ENCODE data around the gene PPP6R3. TPM values are rescaled to one million over a fixed set of nuclear protein-coding genes. Genes with fewer than 3 reads are reported as not detected.
"Not testable (repeated sequence)": the region's sequence is repeated elsewhere in the genome, so short reads cannot be mapped to it uniquely, and the experiment has no call there.

The PPP6R3 gene
- total RNA-seq, 5 donors from 2014 or later (not counting 1 experiment from before 2014, with no cell fraction given), result 106 to 147 (median 118) TPM

DNA sequence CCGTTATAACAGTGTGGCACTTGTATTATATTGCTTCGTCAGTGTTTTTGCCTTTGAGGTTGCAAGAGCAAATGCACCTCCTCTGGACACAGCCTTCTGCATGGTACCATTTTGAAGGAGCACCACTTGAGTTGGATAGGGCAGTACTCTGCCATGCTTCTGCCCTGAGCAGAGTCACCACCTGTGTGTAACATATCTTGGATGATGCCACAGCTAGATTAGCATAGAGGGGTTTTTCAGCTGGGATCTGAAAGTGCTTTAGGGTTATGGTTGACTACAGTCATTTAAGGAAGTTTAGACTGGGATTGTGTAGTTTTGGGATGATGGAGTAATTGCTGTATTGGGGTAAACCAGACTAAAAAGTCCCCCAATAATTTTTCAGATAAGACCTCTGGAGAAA is 78.8 kb downstream of the PPP6R3 start:
- Mint-ChIP-seq H3K36me3 (peaks cover 63% of the 10 kb centered on the region), H3K4me3 (no peak overlapping the region), H3K27ac (peak overlapping the region; percentile 58 to 60), H3K9me3 (no peaks in the 10 kb centered on the region), H3K27me3 (no peaks in the 10 kb centered on the region), H3K4me1 (peaks cover 71 to 85% (median 79%) of the 10 kb centered on the region in 3 donors)
- H3K36me3 ChIP-seq (ENCODE audit: control insufficient read depth in 2 of 2, extremely low read depth in 1 of 2, insufficient read depth in 1 of 2, low read length in 1 of 2), result peaks cover 3 to 56% of the 10 kb centered on the region in 2 donors
- H3K27ac ChIP-seq (ENCODE audit: low read length), result no peak overlapping the region
- no peak for DNase-seq
- CTCF ChIA-PET, result no interaction called here
- H3K4me1 ChIP-seq (ENCODE audit: control insufficient read depth in 1 of 2, extremely low read depth in 1 of 2, insufficient read depth in 2 of 2, low read length in 2 of 2), result peaks cover 0 to 42% of the 10 kb centered on the region in 2 experiments
- no peak overlapping the region for H3K4me3 ChIP-seq (ENCODE audit: control insufficient read depth in 1 of 2, extremely low read depth in 1 of 2, low read length in 1 of 2)
- no peaks in the 10 kb centered on the region for H3K9me3 ChIP-seq
- H3K27me3 ChIP-seq (replicated peaks in 1 of 2; ENCODE audit: control insufficient read depth in 2 of 2, extremely low read depth in 1 of 2, insufficient read depth in 2 of 2, low read length in 1 of 2), result no peaks in the 10 kb centered on the region
- ATAC-seq (replicated peaks in 1 of 4), result no peak
- 92% methylated on average over 2 of the region's 2 CpGs for WGBS (ENCODE audit: insufficient coverage)
- POLR2A ChIA-PET, result no interaction called here

DNA sequence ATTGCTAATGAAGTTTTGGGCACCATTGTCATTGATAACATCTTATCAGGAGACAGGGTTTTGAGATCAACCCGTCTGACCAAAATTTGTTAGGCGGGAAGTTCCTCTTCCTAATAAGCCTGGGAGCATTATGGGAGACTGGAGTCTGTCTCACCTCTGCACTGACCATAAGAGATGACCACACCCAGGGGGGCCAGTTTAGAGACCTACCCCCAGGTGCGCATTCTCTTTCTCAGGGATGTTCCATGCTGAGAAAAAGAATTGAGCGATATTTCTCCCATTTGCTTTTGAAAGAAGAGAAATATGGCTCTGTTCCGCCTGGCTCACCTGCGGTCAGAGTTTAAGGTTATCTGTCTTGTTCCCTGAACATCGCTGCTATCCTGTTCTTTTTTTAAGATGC is 80.0 kb downstream of the PPP6R3 start:
- WGBS (ENCODE audit: insufficient coverage), result 100% methylated on average over 2 of the region's 7 CpGs

DNA sequence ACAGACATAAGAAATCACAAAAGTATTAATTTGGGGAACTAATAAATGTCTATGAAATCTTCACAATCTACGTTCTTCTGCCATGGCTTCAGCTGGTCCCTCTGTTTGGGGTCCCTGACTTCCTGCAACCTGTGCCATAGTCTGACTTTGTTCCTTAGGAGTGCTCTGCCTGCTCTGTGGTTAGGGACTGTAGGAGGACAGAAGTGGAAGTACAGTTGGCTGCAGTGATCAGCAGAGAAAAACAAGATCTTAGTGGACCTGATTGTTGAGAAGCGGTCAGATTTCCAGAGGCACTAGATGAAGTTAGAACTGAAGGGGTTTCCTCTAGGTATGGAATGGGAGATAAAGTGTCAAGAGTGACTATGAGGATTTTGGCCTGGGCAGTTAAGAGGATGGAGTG is 80.6 kb downstream of the PPP6R3 start:
- H3K27me3 ChIP-seq (replicated peaks in 1 of 2; ENCODE audit: control insufficient read depth in 2 of 2, extremely low read depth in 1 of 2, insufficient read depth in 2 of 2, low read length in 1 of 2), result no peaks in the 10 kb centered on the region
- H3K4me3 Mint-ChIP-seq, result no peak overlapping the region
- ChIA-PET POLR2A (no interaction called here), CTCF (no interaction called here)
- no peaks in the 10 kb centered on the region for H3K9me3 ChIP-seq
- 100% methylated on average over 1 of the region's 2 CpGs for WGBS (ENCODE audit: insufficient coverage)
- H3K27me3 Mint-ChIP-seq, result no peaks in the 10 kb centered on the region
- H3K36me3 ChIP-seq (ENCODE audit: control insufficient read depth in 2 of 2, extremely low read depth in 1 of 2, insufficient read depth in 1 of 2, low read length in 1 of 2), result peaks cover 3 to 67% of the 10 kb centered on the region in 2 donors
- H3K27ac Mint-ChIP-seq, result peak overlapping the region; percentile 48 to 75
- H3K4me1 ChIP-seq (ENCODE audit: control insufficient read depth in 1 of 2, extremely low read depth in 1 of 2, insufficient read depth in 2 of 2, low read length in 2 of 2), result peaks cover 0 to 34% of the 10 kb centered on the region in 2 experiments
- DNase-seq (no peak), ATAC-seq (replicated peaks in 1 of 4) (no peak)
- H3K27ac ChIP-seq (ENCODE audit: low read length), result no peak overlapping the region
- H3K4me1 Mint-ChIP-seq, result peaks cover 73 to 84% (median 79%) of the 10 kb centered on the region in 3 donors
- H3K4me3 ChIP-seq (ENCODE audit: control insufficient read depth in 1 of 2, extremely low read depth in 1 of 2, low read length in 1 of 2), result no peak overlapping the region
- peaks cover 67% of the 10 kb centered on the region for H3K36me3 Mint-ChIP-seq
- no peaks in the 10 kb centered on the region for H3K9me3 Mint-ChIP-seq

More for the DNA sequence above, 80.0 kb downstream of the PPP6R3 start:
- H3K27ac ChIP-seq (ENCODE audit: low read length); H3K27me3 Mint-ChIP-seq; H3K27ac Mint-ChIP-seq; H3K9me3 Mint-ChIP-seq; POLR2A ChIA-PET; H3K9me3 ChIP-seq; H3K4me3 Mint-ChIP-seq; DNase-seq; H3K27me3 ChIP-seq (replicated peaks in 1 of 2; ENCODE audit: control insufficient read depth in 2 of 2, extremely low read depth in 1 of 2, insufficient read depth in 2 of 2, low read length in 1 of 2); CTCF ChIA-PET; H3K4me3 ChIP-seq (ENCODE audit: control insufficient read depth in 1 of 2, extremely low read depth in 1 of 2, low read length in 1 of 2); ATAC-seq (replicated peaks in 1 of 4): not testable (repeated sequence)
- Mint-ChIP-seq H3K4me1 (peaks cover 74 to 83% (median 78%) of the 10 kb centered on the region in 3 donors), H3K36me3 (peaks cover 66% of the 10 kb centered on the region)
- H3K36me3 ChIP-seq (ENCODE audit: control insufficient read depth in 2 of 2, extremely low read depth in 1 of 2, insufficient read depth in 1 of 2, low read length in 1 of 2), result peaks cover 3 to 61% of the 10 kb centered on the region in 2 donors
- peaks cover 0 to 37% of the 10 kb centered on the region in 2 experiments for H3K4me1 ChIP-seq (ENCODE audit: control insufficient read depth in 1 of 2, extremely low read depth in 1 of 2, insufficient read depth in 2 of 2, low read length in 2 of 2)

DNA sequence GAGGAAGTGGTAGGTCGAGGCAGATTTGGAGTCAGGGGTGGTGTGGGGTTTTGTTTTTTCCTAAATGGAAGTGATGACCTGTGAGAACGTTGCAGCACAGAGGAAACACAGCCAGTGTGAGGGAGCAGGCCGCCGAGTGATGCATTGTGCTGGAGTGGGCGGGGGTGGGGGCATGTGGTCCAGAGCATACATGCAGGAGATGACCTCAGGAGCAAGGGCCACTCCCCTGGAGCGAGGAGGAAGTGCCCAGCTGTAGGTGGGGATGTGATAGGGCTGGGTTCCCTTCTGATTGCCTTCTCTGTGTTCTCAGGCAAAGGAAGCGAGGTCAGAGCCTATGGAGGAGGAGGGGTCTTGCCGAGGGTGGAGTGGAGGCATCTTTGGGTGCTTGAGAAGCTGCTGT is 81.4 kb downstream of the PPP6R3 start:
- Mint-ChIP-seq H3K9me3 (no peaks in the 10 kb centered on the region), H3K27me3 (no peaks in the 10 kb centered on the region), H3K4me1 (peaks cover 73 to 84% (median 79%) of the 10 kb centered on the region in 3 donors), H3K27ac (peak overlapping the region; percentile 48 to 75), H3K36me3 (peaks cover 69% of the 10 kb centered on the region), H3K4me3 (no peak overlapping the region)
- DNase-seq (no peak), ATAC-seq (replicated peaks in 1 of 4) (peak in 1 of 4 experiments; percentile 7)
- Histone ChIP-seq H3K4me3 (ENCODE audit: control insufficient read depth in 1 of 2, extremely low read depth in 1 of 2, low read length in 1 of 2) (no peak overlapping the region), H3K4me1 (ENCODE audit: control insufficient read depth in 1 of 2, extremely low read depth in 1 of 2, insufficient read depth in 2 of 2, low read length in 2 of 2) (peaks cover 0 to 31% of the 10 kb centered on the region in 2 experiments), H3K9me3 (no peaks in the 10 kb centered on the region), H3K27me3 (replicated peaks in 1 of 2; ENCODE audit: control insufficient read depth in 2 of 2, extremely low read depth in 1 of 2, insufficient read depth in 2 of 2, low read length in 1 of 2) (no peaks in the 10 kb centered on the region), H3K27ac (ENCODE audit: low read length) (no peak overlapping the region), H3K36me3 (ENCODE audit: control insufficient read depth in 2 of 2, extremely low read depth in 1 of 2, insufficient read depth in 1 of 2, low read length in 1 of 2) (peaks cover 3 to 76% of the 10 kb centered on the region in 2 donors)
- ChIA-PET POLR2A (no interaction called here), CTCF (no interaction called here)
- 79% methylated on average over 5 of the region's 8 CpGs for WGBS (ENCODE audit: insufficient coverage)

DNA sequence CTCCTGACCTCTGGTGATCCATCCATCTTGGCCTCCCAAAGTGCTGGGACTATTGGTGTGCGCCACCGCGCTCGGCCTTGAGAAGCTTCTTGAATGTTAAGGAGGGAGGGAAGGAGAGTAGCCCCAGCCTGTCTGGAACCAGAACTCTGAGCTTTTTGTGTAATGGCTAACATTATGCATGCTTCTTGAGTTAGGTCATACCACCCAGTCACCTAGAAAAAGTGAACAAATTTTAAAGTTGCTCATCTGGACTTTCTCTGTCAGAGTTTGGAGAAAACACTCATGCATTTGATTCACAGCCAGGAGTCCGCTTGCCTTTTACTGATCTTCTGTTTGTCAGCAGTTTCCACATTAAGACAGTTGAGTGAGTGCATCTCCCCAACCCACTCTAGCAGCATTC is 82.1 kb downstream of the PPP6R3 start:
- H3K27ac ChIP-seq (ENCODE audit: low read length), result no peak overlapping the region
- peaks cover 3 to 78% of the 10 kb centered on the region in 2 donors for H3K36me3 ChIP-seq (ENCODE audit: control insufficient read depth in 2 of 2, extremely low read depth in 1 of 2, insufficient read depth in 1 of 2, low read length in 1 of 2)
- H3K36me3 Mint-ChIP-seq, result peaks cover 69% of the 10 kb centered on the region
- ATAC-seq (replicated peaks in 1 of 4) (no peak), DNase-seq (no peak)
- no peak overlapping the region for H3K4me3 Mint-ChIP-seq
- 88% methylated on average over 4 of the region's 5 CpGs for WGBS (ENCODE audit: insufficient coverage)
- no peaks in the 10 kb centered on the region for H3K27me3 ChIP-seq (replicated peaks in 1 of 2; ENCODE audit: control insufficient read depth in 2 of 2, extremely low read depth in 1 of 2, insufficient read depth in 2 of 2, low read length in 1 of 2)
- ChIA-PET POLR2A (no interaction called here), CTCF (no interaction called here)
- H3K27me3 Mint-ChIP-seq, result no peaks in the 10 kb centered on the region
- H3K9me3 ChIP-seq, result no peaks in the 10 kb centered on the region
- no peaks in the 10 kb centered on the region for H3K9me3 Mint-ChIP-seq
- peaks cover 78 to 89% (median 84%) of the 10 kb centered on the region in 3 donors for H3K4me1 Mint-ChIP-seq
- H3K4me1 ChIP-seq (ENCODE audit: control insufficient read depth in 1 of 2, extremely low read depth in 1 of 2, insufficient read depth in 2 of 2, low read length in 2 of 2), result peaks cover 0 to 34% of the 10 kb centered on the region in 2 experiments
- no peak overlapping the region for H3K27ac Mint-ChIP-seq
- no peak overlapping the region for H3K4me3 ChIP-seq (ENCODE audit: control insufficient read depth in 1 of 2, extremely low read depth in 1 of 2, low read length in 1 of 2)

DNA sequence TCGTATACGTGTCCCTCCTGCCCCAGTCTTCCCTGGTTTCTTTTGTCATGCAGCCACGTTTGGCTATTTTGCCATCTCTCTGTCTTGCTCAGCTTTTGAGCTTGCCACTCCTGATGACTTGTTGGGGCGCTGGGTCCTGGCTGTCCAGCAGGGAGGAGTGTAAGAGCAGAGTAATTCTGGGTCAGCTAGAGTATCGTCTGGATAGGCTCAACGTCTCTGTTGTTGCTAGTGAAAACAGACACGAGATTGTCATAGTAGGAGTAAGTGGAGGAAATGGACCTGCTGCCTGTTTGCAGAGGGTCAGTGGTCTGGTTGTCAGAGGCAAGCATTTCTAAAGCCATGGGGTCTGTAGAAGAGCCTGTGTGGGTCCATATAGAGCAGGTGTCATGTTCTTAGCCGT is 83.0 kb downstream of the PPP6R3 start:
- H3K4me3 Mint-ChIP-seq, result no peak overlapping the region
- peak overlapping the region; percentile 25 to 42 for H3K27ac Mint-ChIP-seq
- H3K27me3 ChIP-seq (replicated peaks in 1 of 2; ENCODE audit: control insufficient read depth in 2 of 2, extremely low read depth in 1 of 2, insufficient read depth in 2 of 2, low read length in 1 of 2), result no peaks in the 10 kb centered on the region
- no peak overlapping the region for H3K4me3 ChIP-seq (ENCODE audit: control insufficient read depth in 1 of 2, extremely low read depth in 1 of 2, low read length in 1 of 2)
- no peaks in the 10 kb centered on the region for H3K9me3 Mint-ChIP-seq
- no peaks in the 10 kb centered on the region for H3K9me3 ChIP-seq
- CTCF ChIA-PET, result interaction anchor here in 1 of 2 donors (0.6 kb wide), 1 partner anchor 1396 kb away, joined by 4 read pairs; no protein-coding TSS in a partner anchor
- no peak for ATAC-seq (replicated peaks in 1 of 4)
- peaks cover 67% of the 10 kb centered on the region for H3K36me3 Mint-ChIP-seq
- H3K4me1 ChIP-seq (ENCODE audit: control insufficient read depth in 1 of 2, extremely low read depth in 1 of 2, insufficient read depth in 2 of 2, low read length in 2 of 2), result peaks cover 3 to 34% of the 10 kb centered on the region in 2 experiments
- H3K27ac ChIP-seq (ENCODE audit: low read length), result no peak overlapping the region
- POLR2A ChIA-PET, result no interaction called here
- peaks cover 3 to 75% of the 10 kb centered on the region in 2 donors for H3K36me3 ChIP-seq (ENCODE audit: control insufficient read depth in 2 of 2, extremely low read depth in 1 of 2, insufficient read depth in 1 of 2, low read length in 1 of 2)
- H3K4me1 Mint-ChIP-seq, result peaks cover 83 to 91% (median 85%) of the 10 kb centered on the region in 3 donors
- no peak for DNase-seq
- 97% methylated on average over 8 of the region's 8 CpGs for WGBS (ENCODE audit: insufficient coverage)
- no peaks in the 10 kb centered on the region for H3K27me3 Mint-ChIP-seq

DNA sequence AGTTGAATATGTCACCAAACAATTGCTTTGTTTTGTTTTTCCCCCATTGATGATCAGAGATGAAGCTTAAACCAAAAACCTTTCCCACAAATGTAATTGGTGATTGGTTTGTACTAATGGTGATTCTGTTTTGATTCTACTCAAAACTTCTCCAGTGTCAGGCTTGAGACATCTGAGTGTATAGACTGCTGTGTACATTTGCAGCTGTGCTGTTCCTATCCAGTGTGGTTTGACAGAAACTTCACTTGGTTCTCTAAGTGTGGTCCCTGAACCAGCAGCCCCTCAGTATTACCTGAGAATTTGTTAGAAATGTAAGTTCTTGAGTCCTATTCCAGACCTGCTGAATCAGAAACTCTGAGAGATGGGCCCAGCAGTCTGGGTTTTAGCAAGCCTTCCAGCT is 84.8 kb downstream of the PPP6R3 start:
- Histone ChIP-seq H3K27me3 (replicated peaks in 1 of 2; ENCODE audit: control insufficient read depth in 2 of 2, extremely low read depth in 1 of 2, insufficient read depth in 2 of 2, low read length in 1 of 2) (no peaks in the 10 kb centered on the region), H3K4me1 (ENCODE audit: control insufficient read depth in 1 of 2, extremely low read depth in 1 of 2, insufficient read depth in 2 of 2, low read length in 2 of 2) (peaks cover 11 to 45% of the 10 kb centered on the region in 2 experiments), H3K36me3 (ENCODE audit: control insufficient read depth in 2 of 2, extremely low read depth in 1 of 2, insufficient read depth in 1 of 2, low read length in 1 of 2) (peaks cover 0 to 65% of the 10 kb centered on the region in 2 donors), H3K4me3 (ENCODE audit: control insufficient read depth in 1 of 2, extremely low read depth in 1 of 2, low read length in 1 of 2) (no peak overlapping the region), H3K9me3 (no peaks in the 10 kb centered on the region), H3K27ac (ENCODE audit: low read length) (no peak overlapping the region)
- no peak overlapping the region for H3K4me3 Mint-ChIP-seq
- peaks cover 87 to 94% (median 89%) of the 10 kb centered on the region in 3 donors for H3K4me1 Mint-ChIP-seq
- no peak for ATAC-seq (replicated peaks in 1 of 4)
- ChIA-PET CTCF (no interaction called here), POLR2A (interaction anchor here in 1 of 2 donors (0.6 kb wide), 1 partner anchor 583 kb away, joined by 3 read pairs; no protein-coding TSS in a partner anchor)
- H3K9me3 Mint-ChIP-seq, result no peaks in the 10 kb centered on the region
- no peak for DNase-seq
- H3K27ac Mint-ChIP-seq, result peak overlapping the region; percentile 6 to 81
- H3K27me3 Mint-ChIP-seq, result no peaks in the 10 kb centered on the region
- H3K36me3 Mint-ChIP-seq, result peaks cover 58% of the 10 kb centered on the region
